ENCODE results near the gene DNAH8.

GRCh38 chr6:38755874-38756273 lies 40.8 kb downstream of the DNAH8 start:
- TF ChIP-seq CTCF (conservative IDR thresholded peaks at IDR 0.05; ENCODE audit: low read depth, low read length) = no peak
- TF ChIP-seq EZH2phosphoT487 (IDR thresholded peaks at IDR 0.05; ENCODE audit: borderline replicate concordance, low read length) = no peak
